Lower lobe of right lung (tissue), 2 donors: ENCODE results near the gene PTCD3. TPM values are rescaled to one million over a fixed set of nuclear protein-coding genes. Genes with fewer than 3 reads are reported as not detected.
A peak's percentile ranks its signal among the peaks of the same experiment; 100 is the strongest.

Experiments
- ATAC-seq, 2 donors: fragments of 200-7000 bp; cut with Tn5 transposase; one replicate each; pipeline ENCODE4 v1.9.1; 2020 to 2022; ENCODE audit warnings: mild to moderate bottlenecking in 2 of 2, moderate library complexity in 2 of 2
- DNase-seq: peaks from one replicate; pipeline ENCODE4 v3.0.0-alpha.2; 2020
- H3K27ac ChIP-seq: fragments of 200-600 bp; one replicate; pipeline ENCODE4 v1.8.0; 2022
- H3K27me3 ChIP-seq: fragments of 200-600 bp; one replicate; pipeline ENCODE4 v1.8.0; 2022; ENCODE audit warnings: low read depth
- H3K36me3 ChIP-seq: fragments of 200-600 bp; one replicate; pipeline ENCODE4 v1.8.0; 2022; ENCODE audit warnings: mild to moderate bottlenecking
- H3K4me1 ChIP-seq: fragments of 200-600 bp; one replicate; pipeline ENCODE4 v1.8.0; 2022
- H3K4me3 ChIP-seq: fragments of 200-600 bp; one replicate; pipeline ENCODE4 v1.8.0; 2022; ENCODE audit warnings: mild to moderate bottlenecking
- H3K9me3 ChIP-seq: fragments of 200-600 bp; one replicate; pipeline ENCODE4 v1.8.0; 2022
- CTCF ChIP-seq: fragments of 200-600 bp; IDR thresholded peaks from one replicate; pipeline ENCODE4 v1.8.0; 2022; ENCODE audit warnings: antibody characterized with exemption, mild to moderate bottlenecking
- intact Hi-C: fragments of 100-400 bp; cut with DNase I; formaldehyde crosslinking; loops from one replicate; pipeline ENCODE4 v1.11.0; 2022
- total RNA-seq: library from RNA; stranded (reverse); fragmentation: NEBNext Ultra II Directional; extraction: Animal tissue kit (Norgen Biotek cat#: 25700); gene quantifications from one replicate; pipeline ENCODE4 v1.2.1, GENCODE V29; 2021
- donor health status: DM: no; HTN: yes; CAD: no; lungs with severe emphysema.

PTCD3 gene
- total RNA-seq, 1 donor from 2014 or later, result 73.3 TPM

GRCh38 chr2:86139981-86140380 lies 33.9 kb downstream of the PTCD3 start:
- intact Hi-C loops, result no loop called here
- Histone ChIP-seq H3K27ac (no peak overlapping the region), H3K4me1 (no peaks in the 10 kb centered on the region), H3K27me3 (no peaks in the 10 kb centered on the region), H3K9me3 (no peaks in the 10 kb centered on the region), H3K36me3 (peaks cover 84% of the 10 kb centered on the region), H3K4me3 (no peak overlapping the region)
- no peak for TF ChIP-seq CTCF
- no peak for DNase-seq
- ATAC-seq, result no peak

- Histone ChIP-seq H3K4me3 (no peak overlapping the region), H3K9me3 (no peaks in the 10 kb centered on the region), H3K27ac (no peak overlapping the region), H3K4me1 (no peaks in the 10 kb centered on the region), H3K36me3 (peaks cover 84% of the 10 kb centered on the region), H3K27me3 (no peaks in the 10 kb centered on the region)
- no peak for TF ChIP-seq CTCF
- ATAC-seq, result no peak
- DNase-seq, result no peak
- intact Hi-C loops, result no loop called here
Measured at GRCh38 chr2:86140969-86141392, 34.9 kb downstream of the PTCD3 start.

- intact Hi-C loops, result no loop called here
- Histone ChIP-seq H3K4me3 (no peak overlapping the region), H3K4me1 (no peaks in the 10 kb centered on the region), H3K27ac (no peak overlapping the region), H3K36me3 (peaks cover 84% of the 10 kb centered on the region), H3K9me3 (no peaks in the 10 kb centered on the region), H3K27me3 (no peaks in the 10 kb centered on the region)
- ATAC-seq (peak in 1 of 2 donors; percentile 28), DNase-seq (no peak)
- no peak for TF ChIP-seq CTCF
Measured at GRCh38 chr2:86142436-86143257, 36.6 kb downstream of the PTCD3 start.

GRCh38 chr2:86143307-86143706 lies 37.3 kb downstream of the PTCD3 start:
- ATAC-seq (peak in 1 of 2 donors; percentile 25), DNase-seq (no peak)
- Histone ChIP-seq H3K9me3 (no peaks in the 10 kb centered on the region), H3K4me1 (no peaks in the 10 kb centered on the region), H3K36me3 (peaks cover 84% of the 10 kb centered on the region), H3K27me3 (no peaks in the 10 kb centered on the region), H3K4me3 (no peak overlapping the region), H3K27ac (no peak overlapping the region)
- TF ChIP-seq CTCF, result no peak
- intact Hi-C loops, result no loop called here

GRCh38 chr2:86143926-86144685 lies 38.1 kb downstream of the PTCD3 start:
- intact Hi-C loops, result no loop called here
- no peak for DNase-seq
- no peak for ATAC-seq
- Histone ChIP-seq H3K27ac (no peak overlapping the region), H3K4me1 (no peaks in the 10 kb centered on the region), H3K27me3 (no peaks in the 10 kb centered on the region), H3K9me3 (no peaks in the 10 kb centered on the region), H3K4me3 (no peak overlapping the region), H3K36me3 (peaks cover 84% of the 10 kb centered on the region)
- TF ChIP-seq CTCF, result no peak
